Neutrophil (primary cell): ENCODE data around the gene TNFAIP8L2.

Experiments used
- H3K27ac ChIP-seq: fragments of 200-600 bp; sonication (generic); 2 replicates; pipeline ENCODE4 v1.5.1; 2016; ENCODE audit warnings: mild to moderate bottlenecking, moderate library complexity
- H3K27me3 ChIP-seq: fragments of 200-600 bp; sonication (generic); 2 replicates; pipeline ENCODE4 v1.6.0; 2016; ENCODE audit warnings: mild to moderate bottlenecking
- H3K36me3 ChIP-seq: fragments of 200-600 bp; sonication (generic); 2 replicates; pipeline ENCODE4 v1.5.1; 2017
- H3K4me1 ChIP-seq, 2 experiments: fragments of 200-600 bp in 1 of 2; sonication (generic) in 1 of 2; 1 replicate in 1 of 2; 2 replicates in 1 of 2; pipeline versions ENCODE4 v1.5.1 to v1.6.1; 2013 to 2016; ENCODE audit warnings: low read depth in 1 of 2, low read length in 1 of 2, mild to moderate bottlenecking in 1 of 2, moderate library complexity in 1 of 2; ENCODE audit not compliant: control insufficient read depth in 1 of 2, insufficient read depth in 1 of 2
- H3K4me3 ChIP-seq, 2 experiments: fragments of 200-600 bp in 1 of 2; sonication (generic) in 1 of 2; 1 replicate in 1 of 2; 2 replicates in 1 of 2; pipeline ENCODE4 v1.5.1; 2013 to 2016; ENCODE audit warnings: low read depth in 1 of 2, low read length in 1 of 2, mild to moderate bottlenecking in 1 of 2, moderate library complexity in 1 of 2
- H3K9me3 ChIP-seq: fragments of 200-600 bp; sonication (generic); 2 replicates; pipeline ENCODE4 v1.5.1; 2016
- TF ChIP-seq, protein P1 (sequence below): fragments of 200-600 bp; sonication (generic); IDR thresholded peaks from 2 replicates; pipeline ENCODE4 v1.5.1; 2016; ENCODE audit warnings: antibody characterized with exemption

TNFAIP8L2 gene

GRCh38 chr1:151159373-151159772, 2.9 kb downstream of the TNFAIP8L2 start:
- Histone ChIP-seq H3K36me3 (peaks cover 51% of the 10 kb centered on the region), H3K27ac (peak overlapping the region; percentile 96), H3K9me3 (no peaks in the 10 kb centered on the region), H3K4me3 (peak overlapping the region; percentile 71 to 97), H3K4me1 (peaks cover 49 to 69% of the 10 kb centered on the region in 2 experiments), H3K27me3 (no peaks in the 10 kb centered on the region)
- TF ChIP-seq, protein P1, sequence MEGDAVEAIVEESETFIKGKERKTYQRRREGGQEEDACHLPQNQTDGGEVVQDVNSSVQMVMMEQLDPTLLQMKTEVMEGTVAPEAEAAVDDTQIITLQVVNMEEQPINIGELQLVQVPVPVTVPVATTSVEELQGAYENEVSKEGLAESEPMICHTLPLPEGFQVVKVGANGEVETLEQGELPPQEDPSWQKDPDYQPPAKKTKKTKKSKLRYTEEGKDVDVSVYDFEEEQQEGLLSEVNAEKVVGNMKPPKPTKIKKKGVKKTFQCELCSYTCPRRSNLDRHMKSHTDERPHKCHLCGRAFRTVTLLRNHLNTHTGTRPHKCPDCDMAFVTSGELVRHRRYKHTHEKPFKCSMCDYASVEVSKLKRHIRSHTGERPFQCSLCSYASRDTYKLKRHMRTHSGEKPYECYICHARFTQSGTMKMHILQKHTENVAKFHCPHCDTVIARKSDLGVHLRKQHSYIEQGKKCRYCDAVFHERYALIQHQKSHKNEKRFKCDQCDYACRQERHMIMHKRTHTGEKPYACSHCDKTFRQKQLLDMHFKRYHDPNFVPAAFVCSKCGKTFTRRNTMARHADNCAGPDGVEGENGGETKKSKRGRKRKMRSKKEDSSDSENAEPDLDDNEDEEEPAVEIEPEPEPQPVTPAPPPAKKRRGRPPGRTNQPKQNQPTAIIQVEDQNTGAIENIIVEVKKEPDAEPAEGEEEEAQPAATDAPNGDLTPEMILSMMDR: no peak

DNA sequence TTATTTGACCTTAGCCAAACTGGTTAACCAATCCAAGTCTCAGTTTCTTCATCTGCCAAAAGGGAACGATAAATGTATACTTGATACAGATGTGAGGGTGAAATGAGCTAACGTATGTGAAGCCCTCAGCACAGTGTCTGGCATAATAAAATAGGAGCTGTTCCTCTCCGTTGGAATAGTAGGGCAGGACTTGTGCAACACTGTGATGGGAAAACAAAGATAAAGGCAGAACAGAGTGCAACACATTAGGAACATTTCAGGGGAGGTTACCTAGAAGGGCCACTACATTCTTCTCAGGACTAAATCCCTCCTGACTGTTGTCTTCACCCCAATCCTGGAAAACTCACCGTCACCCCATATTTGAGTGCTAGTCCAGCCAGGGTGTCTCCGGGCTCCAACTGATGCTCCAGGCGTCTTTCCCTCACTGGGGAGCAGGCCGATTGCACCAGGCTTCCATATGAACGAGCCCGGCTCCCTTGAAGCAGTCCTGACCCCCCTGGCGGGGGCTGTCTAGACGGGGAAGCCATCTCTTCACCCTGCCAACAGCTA, 8.4 kb downstream of the TNFAIP8L2 start:
- H3K36me3 ChIP-seq: peaks cover 81% of the 10 kb centered on the region
- H3K27ac ChIP-seq: peak overlapping the region; percentile 88
- H3K27me3 ChIP-seq: no peaks in the 10 kb centered on the region
- no peaks in the 10 kb centered on the region for H3K9me3 ChIP-seq
- TF ChIP-seq, protein P1: no peak
- H3K4me3 ChIP-seq: peak overlapping the region; percentile 84 to 89
- peaks cover 47 to 48% of the 10 kb centered on the region in 2 experiments for H3K4me1 ChIP-seq

GRCh38 chr1:151165281-151165737, 8.9 kb downstream of the TNFAIP8L2 start:
- TF ChIP-seq, protein P1: no peak
- no peaks in the 10 kb centered on the region for H3K9me3 ChIP-seq
- peak overlapping the region; percentile 88 for H3K27ac ChIP-seq
- peaks cover 84% of the 10 kb centered on the region for H3K36me3 ChIP-seq
- peak overlapping the region; percentile 84 to 89 for H3K4me3 ChIP-seq
- no peaks in the 10 kb centered on the region for H3K27me3 ChIP-seq
- peaks cover 42 to 43% of the 10 kb centered on the region in 2 experiments for H3K4me1 ChIP-seq

GRCh38 chr1:151165738-151166504, 9.5 kb downstream of the TNFAIP8L2 start, which contains the start of the genes LYSMD1 and SCNM1:
LYSMD1 (minus strand) TSS chr1:151165902; CDS start chr1:151165258, 644 bp downstream.
SCNM1 (plus strand) TSS chr1:151166144; CDS start chr1:151166153, 9 bp downstream.
- TF ChIP-seq, protein P1: peak; percentile 81
- H3K36me3 ChIP-seq: peaks cover 84% of the 10 kb centered on the region
- peak within 1 kb of the TSS; percentile 88 for H3K27ac ChIP-seq
- H3K4me1 ChIP-seq: peaks cover 36% of the 10 kb centered on the region in 2 experiments
- H3K27me3 ChIP-seq: no peaks in the 10 kb centered on the region
- no peaks in the 10 kb centered on the region for H3K9me3 ChIP-seq
- H3K4me3 ChIP-seq: peak within 1 kb of the TSS; percentile 84 to 89

DNA sequence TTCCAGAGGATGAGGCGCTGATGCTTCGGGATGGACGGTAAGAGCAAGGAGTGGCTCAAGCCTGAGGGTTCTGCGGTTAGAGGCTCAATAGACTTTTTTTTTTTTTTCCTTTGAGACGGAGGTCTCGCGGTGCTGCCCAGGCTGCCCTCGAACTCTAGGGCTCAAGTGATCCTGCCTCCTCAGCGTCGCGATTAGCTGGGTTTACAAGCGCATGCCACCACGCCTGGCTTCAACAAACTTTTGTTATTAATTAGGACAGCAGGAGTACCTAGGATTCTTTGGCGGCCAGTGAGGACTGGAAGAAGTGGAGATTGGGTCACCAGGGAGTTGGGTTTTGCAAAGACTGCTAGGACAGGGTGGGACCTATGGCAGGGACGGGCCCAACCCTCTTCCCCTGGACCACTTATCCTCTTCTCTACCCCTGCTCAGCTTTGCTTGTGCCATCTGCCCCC, 10.1 kb downstream of the TNFAIP8L2 start:
- Histone ChIP-seq H3K4me1 (peaks cover 30 to 33% of the 10 kb centered on the region in 2 experiments), H3K4me3 (peak overlapping the region; percentile 84 to 89), H3K27me3 (no peaks in the 10 kb centered on the region), H3K9me3 (no peaks in the 10 kb centered on the region), H3K36me3 (peaks cover 84% of the 10 kb centered on the region), H3K27ac (peak overlapping the region; percentile 88)
- TF ChIP-seq, protein P1: no peak
